ENCODE results near the gene TICRR. TPM values are rescaled to one million over a fixed set of nuclear protein-coding genes. Genes with fewer than 3 reads are reported as not detected.
A peak's percentile ranks its signal among the peaks of the same experiment; 100 is the strongest.

Gene TICRR
- total RNA-seq, 2 donors from 2014 or later = 21.9 to 27.2 TPM

DNA sequence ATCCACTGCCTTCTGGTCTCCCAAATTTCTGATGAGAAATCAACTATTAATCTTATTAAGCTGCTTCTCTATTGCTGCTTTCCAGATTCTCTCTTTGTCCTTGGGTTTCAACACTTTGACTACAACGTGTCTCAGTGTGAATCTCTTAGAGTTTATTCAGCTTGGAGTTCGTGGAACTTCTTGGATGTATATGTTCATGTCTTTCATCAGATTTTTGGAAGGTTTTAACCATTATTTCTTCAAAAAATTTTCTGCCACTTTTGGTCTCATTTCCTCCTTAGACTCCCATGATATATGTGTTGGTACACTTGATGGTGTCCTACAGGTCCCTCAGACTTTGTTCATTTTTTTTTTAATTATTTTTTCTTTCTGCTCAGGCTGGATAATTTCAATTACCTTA is 36.0 kb downstream of the TICRR start:
- no peak overlapping the region for H3K4me3 Mint-ChIP-seq
- WGBS, 2 experiments (ENCODE audit: insufficient coverage in 1 of 2, insufficient read length in 1 of 2) = 86 to 88% methylated on average over 1 of the region's 2 CpGs
- Histone ChIP-seq H3K9ac (ENCODE audit: extremely low read depth, low read length, poor library complexity, severe bottlenecking) (no peak overlapping the region), H3K9me3 (ENCODE audit: control insufficient read depth, low read length) (peaks cover 47% of the 10 kb centered on the region), H3K36me3 (ENCODE audit: control insufficient read depth, insufficient read depth, low read length) (peaks cover 93% of the 10 kb centered on the region), H3K4me1 (ENCODE audit: control insufficient read depth, insufficient read depth, low read length) (no peaks in the 10 kb centered on the region), H3K4me3 (ENCODE audit: low read length) (no peak overlapping the region), H3K27ac (ENCODE audit: low read depth, low read length) (no peak overlapping the region), H3K27me3 (ENCODE audit: control insufficient read depth, insufficient read depth, low read length, poor library complexity, severe bottlenecking) (no peaks in the 10 kb centered on the region)
- H3K4me1 Mint-ChIP-seq = no peaks in the 10 kb centered on the region
- peaks cover 87% of the 10 kb centered on the region for H3K36me3 Mint-ChIP-seq (ENCODE audit: low read depth)
- peaks cover 19% of the 10 kb centered on the region for H3K9me3 Mint-ChIP-seq
- H3K27me3 Mint-ChIP-seq (ENCODE audit: insufficient read depth) = no peaks in the 10 kb centered on the region
- no peak for DNase-seq
- TF ChIP-seq, protein P1, sequence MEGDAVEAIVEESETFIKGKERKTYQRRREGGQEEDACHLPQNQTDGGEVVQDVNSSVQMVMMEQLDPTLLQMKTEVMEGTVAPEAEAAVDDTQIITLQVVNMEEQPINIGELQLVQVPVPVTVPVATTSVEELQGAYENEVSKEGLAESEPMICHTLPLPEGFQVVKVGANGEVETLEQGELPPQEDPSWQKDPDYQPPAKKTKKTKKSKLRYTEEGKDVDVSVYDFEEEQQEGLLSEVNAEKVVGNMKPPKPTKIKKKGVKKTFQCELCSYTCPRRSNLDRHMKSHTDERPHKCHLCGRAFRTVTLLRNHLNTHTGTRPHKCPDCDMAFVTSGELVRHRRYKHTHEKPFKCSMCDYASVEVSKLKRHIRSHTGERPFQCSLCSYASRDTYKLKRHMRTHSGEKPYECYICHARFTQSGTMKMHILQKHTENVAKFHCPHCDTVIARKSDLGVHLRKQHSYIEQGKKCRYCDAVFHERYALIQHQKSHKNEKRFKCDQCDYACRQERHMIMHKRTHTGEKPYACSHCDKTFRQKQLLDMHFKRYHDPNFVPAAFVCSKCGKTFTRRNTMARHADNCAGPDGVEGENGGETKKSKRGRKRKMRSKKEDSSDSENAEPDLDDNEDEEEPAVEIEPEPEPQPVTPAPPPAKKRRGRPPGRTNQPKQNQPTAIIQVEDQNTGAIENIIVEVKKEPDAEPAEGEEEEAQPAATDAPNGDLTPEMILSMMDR (conservative IDR thresholded peaks at IDR 0.05) = no peak
- H3K27ac Mint-ChIP-seq = no peak overlapping the region

DNA sequence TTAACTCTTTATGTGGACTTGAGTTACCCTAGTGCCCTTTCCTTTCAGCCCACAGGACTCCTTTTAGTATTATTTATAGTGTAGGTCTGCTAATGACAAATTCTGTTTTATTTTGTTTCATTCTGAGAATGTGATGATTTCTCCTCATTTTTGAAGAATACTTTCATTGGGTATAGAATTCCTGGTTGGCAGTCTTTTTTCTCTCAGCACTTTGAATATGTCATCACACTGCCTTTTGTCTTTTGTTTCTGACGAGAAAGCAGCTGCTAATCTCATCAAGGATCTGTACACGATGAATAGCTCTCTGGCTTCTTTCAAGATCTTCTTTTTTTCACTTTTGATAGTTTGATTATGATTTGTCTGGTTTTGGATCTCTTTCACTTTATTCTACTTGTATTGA is 37.8 kb downstream of the TICRR start:
- Mint-ChIP-seq H3K4me3 (no peak overlapping the region), H3K27me3 (ENCODE audit: insufficient read depth) (no peaks in the 10 kb centered on the region), H3K4me1 (no peaks in the 10 kb centered on the region), H3K27ac (no peak overlapping the region), H3K9me3 (peaks cover 19% of the 10 kb centered on the region), H3K36me3 (ENCODE audit: low read depth) (peaks cover 86% of the 10 kb centered on the region)
- Histone ChIP-seq H3K9me3 (ENCODE audit: control insufficient read depth, low read length) (peaks cover 47% of the 10 kb centered on the region), H3K4me1 (ENCODE audit: control insufficient read depth, insufficient read depth, low read length) (no peaks in the 10 kb centered on the region), H3K9ac (ENCODE audit: extremely low read depth, low read length, poor library complexity, severe bottlenecking) (no peak overlapping the region), H3K4me3 (ENCODE audit: low read length) (peak overlapping the region; percentile 44), H3K27ac (ENCODE audit: low read depth, low read length) (no peak overlapping the region), H3K36me3 (ENCODE audit: control insufficient read depth, insufficient read depth, low read length) (peaks cover 91% of the 10 kb centered on the region), H3K27me3 (ENCODE audit: control insufficient read depth, insufficient read depth, low read length, poor library complexity, severe bottlenecking) (no peaks in the 10 kb centered on the region)
- DNase-seq = no peak
- 88 to 100% methylated on average over 2 of the region's 2 CpGs for WGBS, 2 experiments (ENCODE audit: insufficient coverage in 1 of 2, insufficient read length in 1 of 2)
- TF ChIP-seq, protein P1 (conservative IDR thresholded peaks at IDR 0.05) = no peak

DNA sequence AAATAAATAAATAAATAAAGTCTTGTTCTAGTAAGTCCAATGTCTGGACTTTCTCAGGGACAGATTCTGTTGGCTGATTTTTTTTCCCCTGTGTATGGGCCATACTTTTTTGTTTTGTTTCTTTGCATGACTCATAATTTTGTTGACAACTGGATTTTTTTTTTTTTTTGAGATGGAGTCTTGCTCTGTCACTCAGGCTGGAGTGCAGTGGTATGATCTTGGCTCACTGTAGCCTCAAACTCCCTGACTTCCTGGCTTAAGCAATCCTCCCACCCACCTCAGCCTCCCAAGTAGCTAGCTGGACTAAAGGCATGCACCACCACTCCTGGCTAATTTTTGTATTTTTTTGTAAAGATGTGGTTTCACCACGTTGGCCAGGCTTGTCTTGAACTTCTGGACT is 38.9 kb downstream of the TICRR start:
- Mint-ChIP-seq H3K9me3 (peaks cover 19% of the 10 kb centered on the region), H3K36me3 (ENCODE audit: low read depth) (peaks cover 84% of the 10 kb centered on the region), H3K4me1 (no peaks in the 10 kb centered on the region), H3K27ac (no peak overlapping the region), H3K27me3 (ENCODE audit: insufficient read depth) (no peaks in the 10 kb centered on the region), H3K4me3 (no peak overlapping the region)
- peaks cover 90% of the 10 kb centered on the region for H3K36me3 ChIP-seq (ENCODE audit: control insufficient read depth, insufficient read depth, low read length)
- no peak overlapping the region for H3K27ac ChIP-seq (ENCODE audit: low read depth, low read length)
- TF ChIP-seq, protein P1 (conservative IDR thresholded peaks at IDR 0.05) = no peak
- peaks cover 47% of the 10 kb centered on the region for H3K9me3 ChIP-seq (ENCODE audit: control insufficient read depth, low read length)
- no peaks in the 10 kb centered on the region for H3K27me3 ChIP-seq (ENCODE audit: control insufficient read depth, insufficient read depth, low read length, poor library complexity, severe bottlenecking)
- DNase-seq = no peak
- no peak overlapping the region for H3K9ac ChIP-seq (ENCODE audit: extremely low read depth, low read length, poor library complexity, severe bottlenecking)
- H3K4me1 ChIP-seq (ENCODE audit: control insufficient read depth, insufficient read depth, low read length) = no peaks in the 10 kb centered on the region
- whole genome bisulfite sequencing, 2 experiments (ENCODE audit: insufficient coverage in 1 of 2, insufficient read length in 1 of 2) = 96 to 100% methylated on average over 1 of the region's 1 CpG
- H3K4me3 ChIP-seq (ENCODE audit: low read length) = no peak overlapping the region

All from endodermal cell (in vitro differentiated cells).